ENCODE data around the gene CEPT1. TPM values are rescaled to one million over a fixed set of nuclear protein-coding genes. Genes with fewer than 3 reads are reported as not detected.

Gene CEPT1
- total RNA-seq, 2 donors from 2014 or later = 23.5 to 29.2 TPM

Other genes starting within 250 kb of the CEPT1 start
- gene LRIF1, start 176.3 kb upstream of the CEPT1 start, total RNA-seq = 10 to 100 TPM in 1 of 2 donors, 1 to 10 TPM in 1; 8.2 to 10.6 TPM
- gene DRAM2, start 130 bp upstream of the CEPT1 start, total RNA-seq = 10 to 100 TPM; 24.9 to 25.7 TPM
- gene DENND2D, start 60.4 kb downstream of the CEPT1 start, total RNA-seq = 10 to 100 TPM; 10.5 to 15.7 TPM
- gene CHI3L2, start 87.5 kb downstream of the CEPT1 start, total RNA-seq = 10 to 100 TPM in 1 of 2 donors, 1 to 10 TPM in 1; 7.9 to 23.4 TPM
- gene CHIA, start 150.6 kb downstream of the CEPT1 start, total RNA-seq = not detected

Data from posterior vena cava (tissue), 2 donors.